GM19397 (cell line): ENCODE data around the gene RFX2.
"Not testable (repeated sequence)": the region's sequence is repeated elsewhere in the genome, so short reads cannot be mapped to it uniquely, and the experiment has no call there.

Experiments used
- ATAC-seq: cut with Tn5 transposase; IDR thresholded peaks from one replicate; pipeline ENCODE4 v1.9.1; 2021; ENCODE audit warnings: mild to moderate bottlenecking, moderate library complexity; ENCODE audit not compliant: unreplicated experiment

Gene RFX2

DNA sequence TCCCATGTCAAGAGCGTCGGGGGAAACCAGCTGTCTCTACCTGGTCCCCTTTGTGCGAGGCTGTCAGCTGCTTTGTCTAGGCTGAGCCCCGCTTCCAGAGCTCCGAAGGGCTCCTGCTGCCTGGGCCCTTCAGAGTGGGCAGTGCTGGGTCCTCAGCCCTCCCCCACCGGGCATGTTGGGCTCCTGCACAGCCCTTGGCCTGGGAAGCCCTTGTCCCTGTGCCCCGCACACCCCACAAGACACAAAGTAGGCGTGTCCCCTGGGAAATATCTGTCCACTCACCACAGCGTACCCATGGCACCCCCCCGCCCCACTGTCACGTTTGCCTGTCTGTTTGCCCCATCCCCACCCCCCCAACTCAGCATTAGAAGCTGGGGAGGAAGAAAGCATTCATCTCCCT, 92.7 kb downstream of the RFX2 start:
- no peak for ATAC-seq

GRCh38 chr19:6015841-6016545, 94.3 kb downstream of the RFX2 start:
- no peak for ATAC-seq

DNA sequence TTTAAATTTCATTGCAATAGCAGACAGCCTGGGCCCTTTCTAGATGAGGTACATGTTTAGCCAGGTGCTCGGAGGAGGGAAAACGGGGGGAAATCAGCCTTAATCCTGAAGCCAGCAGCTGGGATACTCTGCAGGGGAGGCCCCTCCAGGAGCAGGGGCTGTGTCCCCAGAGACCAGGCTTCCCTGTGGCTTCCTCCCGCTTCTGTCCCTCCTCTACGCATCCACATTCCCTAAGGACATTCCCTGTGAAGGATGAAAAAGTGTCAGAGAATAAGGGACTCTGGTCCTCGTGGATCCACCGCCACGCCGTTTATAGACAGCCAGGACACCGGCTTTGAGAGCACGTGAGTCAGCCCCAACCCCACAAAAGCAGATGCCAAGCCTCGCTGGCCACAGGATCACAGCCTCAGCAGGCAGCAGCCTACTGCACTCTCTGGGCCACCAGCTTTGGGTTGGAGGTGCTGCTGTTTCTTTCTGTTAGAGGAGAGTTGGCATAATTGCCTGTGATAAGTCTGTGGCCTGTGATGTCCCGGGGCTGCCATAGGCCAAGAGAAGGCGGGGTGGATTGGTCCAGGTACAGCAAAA, 95.7 kb downstream of the RFX2 start:
- ATAC-seq: no peak

- no peak for ATAC-seq
Observed at GRCh38 chr19:6012426-6013170, 97.7 kb downstream of the RFX2 start.

DNA sequence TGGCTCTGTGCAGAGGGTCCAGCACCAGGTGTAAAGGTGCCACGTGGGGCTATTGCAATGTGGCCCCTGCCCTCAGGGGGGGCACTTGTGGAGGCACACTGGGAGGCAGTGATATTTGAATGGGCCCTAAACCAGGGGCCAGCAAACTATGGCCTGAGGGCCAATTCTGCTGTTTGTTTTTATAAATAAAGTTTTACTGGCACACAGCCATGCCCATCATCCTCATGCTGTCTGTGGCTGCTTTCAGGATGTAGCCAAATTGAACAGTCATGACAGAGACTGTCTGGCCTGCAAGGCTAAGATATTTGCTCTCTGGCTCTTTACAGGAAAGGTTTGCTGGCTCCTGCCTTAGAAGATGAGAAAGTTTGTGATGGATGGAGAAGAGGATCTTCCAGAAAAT, 98.5 kb downstream of the RFX2 start:
- no peak for ATAC-seq

- ATAC-seq: no peak
Observed at GRCh38 chr19:6011206-6011605, 99.1 kb downstream of the RFX2 start.

GRCh38 chr19:6010107-6010506, 100.2 kb downstream of the RFX2 start:
- ATAC-seq: no peak

GRCh38 chr19:6007866-6008265, 102.4 kb downstream of the RFX2 start:
- ATAC-seq: no peak

DNA sequence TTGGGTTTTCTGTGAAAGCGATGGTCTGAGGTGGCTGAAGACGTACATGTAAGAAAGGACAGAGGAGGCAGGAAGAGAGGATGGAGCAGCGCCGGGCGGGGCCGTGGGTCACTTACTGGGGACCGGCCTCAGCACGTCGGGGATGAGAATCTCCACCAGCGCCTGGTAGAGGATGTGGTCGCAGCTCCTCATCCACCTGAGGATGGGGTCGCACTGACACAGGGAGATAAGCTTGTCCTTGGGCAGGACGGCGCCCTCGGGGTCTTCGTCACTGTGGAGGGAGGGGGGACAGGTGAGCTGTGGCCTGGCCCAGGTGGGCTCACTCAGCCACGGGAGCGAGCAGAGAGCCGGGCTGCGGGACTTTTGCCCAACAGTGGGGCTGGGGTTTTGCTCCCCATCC, 103.4 kb downstream of the RFX2 start:
- ATAC-seq: no peak

- not testable (repeated sequence) for ATAC-seq
Observed at GRCh38 chr19:6006070-6006446, 104.2 kb downstream of the RFX2 start.

- no peak for ATAC-seq
Observed at GRCh38 chr19:6005321-6006069, 104.8 kb downstream of the RFX2 start.

GRCh38 chr19:6003976-6004375, 106.3 kb downstream of the RFX2 start:
- ATAC-seq: no peak

DNA sequence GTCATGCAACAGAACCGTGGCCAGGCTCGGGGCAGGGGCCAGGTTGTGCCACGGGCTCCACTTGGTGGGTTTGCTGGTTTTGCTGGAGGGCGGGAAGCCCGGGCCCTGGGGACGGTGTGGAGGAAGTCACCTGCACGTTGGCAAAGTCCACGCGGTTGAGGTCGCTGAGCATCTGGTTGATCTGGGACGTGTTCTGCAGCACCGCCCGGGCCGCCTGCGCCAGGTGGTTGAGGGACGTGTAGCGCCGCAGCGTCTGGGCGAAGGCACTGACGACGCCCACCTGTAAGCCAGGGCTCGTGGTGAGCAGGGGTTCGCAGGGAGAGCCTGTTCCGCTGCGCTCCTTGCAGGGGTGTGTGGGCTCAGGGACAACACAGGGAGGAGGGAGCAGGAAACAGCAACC, 107.7 kb downstream of the RFX2 start:
- no peak for ATAC-seq

DNA sequence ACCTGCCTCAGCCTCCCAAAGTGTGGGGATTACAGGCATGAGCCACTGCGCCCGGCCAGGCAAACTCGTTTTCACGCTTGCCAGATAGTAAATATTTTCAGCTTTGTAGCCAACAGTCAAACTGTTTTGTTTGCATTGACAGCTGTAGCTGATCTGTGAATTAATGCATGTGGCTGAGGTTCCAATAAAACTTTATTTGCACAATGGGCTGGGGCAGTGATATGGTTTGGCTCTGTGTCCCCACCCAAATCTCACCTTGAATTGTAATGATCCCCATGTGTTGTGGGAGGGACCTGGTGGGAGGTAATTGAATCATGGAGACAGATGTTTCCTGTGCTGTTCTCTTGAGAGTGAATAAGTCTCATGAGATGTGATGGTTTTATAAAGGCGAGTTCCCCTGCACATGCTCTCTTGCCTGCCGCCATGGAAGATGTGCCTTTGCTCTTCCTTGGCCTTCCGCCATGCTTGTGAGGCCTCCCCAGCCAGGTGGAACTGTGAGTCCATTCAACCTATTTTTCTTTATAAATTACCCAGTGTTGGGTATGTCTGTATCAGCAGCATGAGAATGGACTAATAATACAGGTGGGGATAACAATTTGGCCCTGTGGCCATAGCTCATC, 110.0 kb downstream of the RFX2 start:
- ATAC-seq: no peak

DNA sequence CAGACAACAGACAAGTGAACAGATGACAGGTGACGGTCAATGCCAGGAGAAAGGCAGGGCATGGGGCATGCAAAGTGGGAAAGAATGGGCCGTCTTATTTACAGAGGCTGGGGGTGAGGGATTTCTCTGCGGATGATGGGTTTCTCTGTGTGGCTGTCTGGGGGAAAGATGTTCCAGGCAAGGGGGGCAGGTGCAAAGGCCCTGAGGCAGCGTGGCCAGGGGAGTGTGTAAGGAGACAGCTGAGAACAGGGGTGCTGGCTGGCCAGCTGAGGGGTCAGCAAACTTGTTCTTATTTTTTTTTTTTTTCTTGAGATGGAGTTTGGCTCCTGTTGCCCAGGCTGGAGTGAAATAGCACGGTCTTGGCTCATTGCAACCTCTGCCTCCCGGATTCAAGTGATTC, 110.6 kb downstream of the RFX2 start:
- no peak for ATAC-seq

DNA sequence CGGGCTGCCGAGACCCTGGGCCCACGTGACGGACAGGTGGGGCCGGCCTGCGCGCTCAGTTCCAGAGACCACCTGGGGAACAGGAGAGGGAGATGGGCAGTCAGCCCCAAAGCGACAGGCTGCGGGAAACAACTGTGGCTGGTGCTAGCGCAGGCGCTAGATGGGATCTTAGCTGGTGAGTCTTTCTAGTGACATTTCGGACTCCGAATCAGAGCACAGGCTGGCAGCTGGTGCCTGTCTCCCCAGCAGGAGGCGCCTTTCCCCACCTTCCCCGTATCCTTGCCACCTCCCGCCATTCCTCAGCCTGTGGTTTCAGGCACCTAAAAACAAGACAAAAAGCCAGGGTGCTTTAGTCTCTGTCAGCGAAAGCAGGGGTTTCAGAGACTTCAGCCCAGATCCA, 112.9 kb downstream of the RFX2 start:
- ATAC-seq: no peak

DNA sequence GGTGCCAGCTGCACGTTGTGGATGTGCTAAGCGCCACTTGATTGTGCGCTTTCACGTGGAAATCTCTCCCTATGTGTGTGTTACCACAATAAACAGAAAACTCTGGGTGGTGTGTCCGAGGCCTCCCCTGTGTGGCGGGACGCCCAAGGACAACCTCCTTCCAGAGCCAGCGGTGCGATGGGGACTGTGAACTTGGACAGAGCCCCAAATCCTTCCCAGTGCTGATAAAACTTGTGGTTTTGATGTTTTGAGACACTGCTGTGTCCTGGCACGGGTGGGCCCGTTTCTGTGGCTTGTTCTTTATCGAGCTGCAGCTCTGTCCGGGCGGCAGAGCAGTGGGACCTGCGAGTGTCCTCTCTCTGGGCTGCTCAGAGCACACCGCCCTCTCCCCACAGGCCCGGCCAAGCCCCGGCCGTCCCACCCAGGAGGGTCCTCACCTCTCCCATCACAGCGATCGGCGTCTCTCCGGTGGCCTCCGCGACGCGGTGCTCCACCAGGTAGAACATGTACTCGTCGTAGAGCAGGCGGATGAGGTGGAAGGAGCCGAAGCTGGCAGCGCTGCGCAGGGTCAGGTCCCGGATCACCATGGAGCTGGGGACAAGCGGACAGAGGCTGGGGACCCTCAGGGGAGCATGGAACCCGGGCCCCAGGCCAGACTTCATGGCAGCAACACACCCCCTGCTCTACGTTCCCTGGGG, 113.5 kb downstream of the RFX2 start:
- ATAC-seq: no peak

DNA sequence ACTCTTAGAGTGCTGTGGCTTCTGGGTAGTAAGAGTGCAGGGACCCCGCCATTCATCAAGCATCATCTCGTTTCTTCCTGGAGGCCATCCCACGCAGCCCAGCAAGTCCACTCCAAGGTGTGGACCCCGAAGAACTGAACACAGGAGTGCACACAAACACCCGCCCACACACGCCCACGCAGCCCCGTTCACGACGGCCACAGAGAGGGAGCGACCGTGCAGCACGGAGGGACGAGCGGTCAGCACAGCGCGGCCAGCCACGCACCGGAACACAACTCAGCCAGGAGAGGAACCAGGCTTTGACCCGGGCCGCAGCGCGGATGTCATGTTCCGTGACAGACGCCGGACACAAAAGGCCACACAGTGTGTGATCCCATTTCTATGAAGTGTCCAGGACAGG, 114.2 kb downstream of the RFX2 start:
- no peak for ATAC-seq

DNA sequence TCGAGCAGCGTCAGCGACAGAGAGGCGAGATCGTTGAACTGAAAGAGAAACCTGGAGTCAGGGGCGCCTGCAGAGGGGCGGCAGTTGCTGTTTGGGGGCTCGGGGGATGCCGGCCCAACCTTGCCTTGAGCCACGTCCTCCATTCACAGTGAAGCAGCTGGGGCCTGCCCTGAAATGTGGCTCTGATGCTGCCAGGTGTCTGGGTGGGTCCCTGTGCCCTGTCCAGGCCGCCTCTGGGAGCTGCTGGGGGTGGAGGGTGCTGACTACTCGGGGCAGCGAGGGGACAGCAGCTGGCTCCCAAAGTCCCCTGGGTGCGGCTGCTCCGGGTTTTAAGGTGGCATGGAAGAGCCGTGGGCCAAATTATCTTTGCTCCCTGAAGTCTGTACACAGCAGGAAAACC, 114.7 kb downstream of the RFX2 start:
- no peak for ATAC-seq

GRCh38 chr19:5994405-5995165, 115.7 kb downstream of the RFX2 start:
- ATAC-seq: no peak
